Esophagus squamous epithelium (tissue), 4 donors: Measurements from ENCODE around the gene KCNJ1.

Experiments used
- POLR2A ChIP-seq, 4 donors: fragments of 450-650 bp; IDR thresholded peaks; one replicate each; pipeline ENCODE4 v1.6.1; 2017; ENCODE audit warnings: antibody characterized with exemption in 4 of 4, mild to moderate bottlenecking in 4 of 4, moderate library complexity in 3 of 4
- TF ChIP-seq, protein P1 (sequence below), 6 experiments: fragments of 450-650 bp in 4 of 6; fragments of 200-600 bp in 2 of 6; sonication (generic) in 2 of 6; IDR thresholded peaks; one replicate each; pipeline ENCODE4 v1.5.1; 2016 to 2019; ENCODE audit warnings: antibody characterized with exemption in 6 of 6, mild to moderate bottlenecking in 4 of 6, moderate library complexity in 4 of 6

DNA sequence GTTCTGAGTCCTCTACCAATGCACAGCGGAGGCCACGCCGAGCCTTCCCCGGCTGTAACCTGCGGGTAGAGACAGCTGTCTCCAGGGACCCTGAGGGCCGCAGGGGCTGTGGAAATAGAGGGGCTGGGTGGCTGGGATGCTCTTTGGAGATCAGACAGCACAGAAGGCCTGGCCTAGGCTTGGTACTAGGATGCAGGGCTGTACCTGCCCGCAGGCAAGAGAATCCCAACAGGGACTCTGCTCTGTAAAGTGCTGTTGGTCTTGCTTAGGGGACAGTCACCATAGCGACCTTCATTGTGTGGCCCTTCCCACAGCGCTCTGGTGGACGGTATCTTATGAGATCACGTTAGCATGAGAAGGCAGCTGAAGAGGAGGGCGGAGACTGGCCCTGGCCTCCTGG lies 12.7 kb upstream of the KCNJ1 start:
- TF ChIP-seq, protein P1, sequence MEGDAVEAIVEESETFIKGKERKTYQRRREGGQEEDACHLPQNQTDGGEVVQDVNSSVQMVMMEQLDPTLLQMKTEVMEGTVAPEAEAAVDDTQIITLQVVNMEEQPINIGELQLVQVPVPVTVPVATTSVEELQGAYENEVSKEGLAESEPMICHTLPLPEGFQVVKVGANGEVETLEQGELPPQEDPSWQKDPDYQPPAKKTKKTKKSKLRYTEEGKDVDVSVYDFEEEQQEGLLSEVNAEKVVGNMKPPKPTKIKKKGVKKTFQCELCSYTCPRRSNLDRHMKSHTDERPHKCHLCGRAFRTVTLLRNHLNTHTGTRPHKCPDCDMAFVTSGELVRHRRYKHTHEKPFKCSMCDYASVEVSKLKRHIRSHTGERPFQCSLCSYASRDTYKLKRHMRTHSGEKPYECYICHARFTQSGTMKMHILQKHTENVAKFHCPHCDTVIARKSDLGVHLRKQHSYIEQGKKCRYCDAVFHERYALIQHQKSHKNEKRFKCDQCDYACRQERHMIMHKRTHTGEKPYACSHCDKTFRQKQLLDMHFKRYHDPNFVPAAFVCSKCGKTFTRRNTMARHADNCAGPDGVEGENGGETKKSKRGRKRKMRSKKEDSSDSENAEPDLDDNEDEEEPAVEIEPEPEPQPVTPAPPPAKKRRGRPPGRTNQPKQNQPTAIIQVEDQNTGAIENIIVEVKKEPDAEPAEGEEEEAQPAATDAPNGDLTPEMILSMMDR (IDR thresholded peaks at IDR 0.05): no peak
- no peak for TF ChIP-seq POLR2A (IDR thresholded peaks at IDR 0.05)
